IPS-20b (cell line): Measurements from ENCODE around the gene PRKCD.

Experiments
- H3K27ac ChIP-seq: one replicate; pipeline ENCODE4 v1.5.1; 2013; ENCODE audit warnings: low read length
- H3K27me3 ChIP-seq: 2 replicates; pipeline ENCODE4 v1.6.1; 2013; ENCODE audit warnings: mild to moderate bottlenecking, low read length, inconsistent platforms; ENCODE audit not compliant: insufficient read depth
- H3K36me3 ChIP-seq: 2 replicates; pipeline ENCODE4 v1.6.1; 2013; ENCODE audit warnings: low read depth, mild to moderate bottlenecking, inconsistent platforms, low read length, moderate library complexity; ENCODE audit not compliant: insufficient read depth
- H3K4me1 ChIP-seq: 2 replicates; pipeline ENCODE4 v1.6.1; 2013; ENCODE audit warnings: mild to moderate bottlenecking, control low read depth, inconsistent platforms, low read length, moderate library complexity; ENCODE audit not compliant: insufficient read depth
- H3K4me3 ChIP-seq: 2 replicates; pipeline ENCODE4 v1.5.1; 2013; ENCODE audit warnings: mild to moderate bottlenecking, low read length, inconsistent platforms
- H3K9ac ChIP-seq: 2 replicates; pipeline ENCODE4 v1.6.1; 2013; ENCODE audit warnings: low read depth, mild to moderate bottlenecking, inconsistent platforms, low read length, moderate library complexity
- H3K9me3 ChIP-seq: 2 replicates; pipeline ENCODE4 v1.6.1; 2013; ENCODE audit warnings: mild to moderate bottlenecking, low read depth, low read length, inconsistent platforms; ENCODE audit not compliant: insufficient read depth

Gene PRKCD

GRCh38 chr3:53151465-53151864 lies 9.5 kb upstream of the PRKCD start:
- Histone ChIP-seq H3K9ac (no peak overlapping the region), H3K9me3 (no peaks in the 10 kb centered on the region), H3K27ac (no peak overlapping the region), H3K27me3 (no peaks in the 10 kb centered on the region), H3K4me1 (no peaks in the 10 kb centered on the region), H3K36me3 (no peaks in the 10 kb centered on the region), H3K4me3 (no peak overlapping the region)

GRCh38 chr3:53151870-53152660 lies 8.9 kb upstream of the PRKCD start:
- Histone ChIP-seq H3K4me1 (0 out of 2 replicates have a peak, but pooled peaks cover under 1% of the 10 kb centered on the region), H3K36me3 (no peaks in the 10 kb centered on the region), H3K27me3 (peaks cover 5% of the 10 kb centered on the region), H3K9ac (no peak overlapping the region), H3K9me3 (no peaks in the 10 kb centered on the region), H3K4me3 (no peak overlapping the region), H3K27ac (no peak overlapping the region)

- Histone ChIP-seq H3K27ac (no peak overlapping the region), H3K27me3 (peaks cover 9% of the 10 kb centered on the region), H3K4me1 (0 out of 2 replicates have a peak, but pooled peaks cover 3% of the 10 kb centered on the region), H3K36me3 (no peaks in the 10 kb centered on the region), H3K4me3 (no peak overlapping the region), H3K9ac (no peak overlapping the region), H3K9me3 (no peaks in the 10 kb centered on the region)
These were observed 7.7 kb upstream of the PRKCD start for GRCh38 chr3:53153264-53153823.

- Histone ChIP-seq H3K4me1 (peaks cover 3% of the 10 kb centered on the region; the same call in 1 of the 2 replicates), H3K9me3 (no peaks in the 10 kb centered on the region), H3K36me3 (no peaks in the 10 kb centered on the region), H3K27ac (no peak overlapping the region), H3K27me3 (peaks cover 14% of the 10 kb centered on the region), H3K9ac (no peak overlapping the region), H3K4me3 (no peak overlapping the region)
These were observed 7.0 kb upstream of the PRKCD start for GRCh38 chr3:53153980-53154379.

GRCh38 chr3:53154881-53155285 lies 6.1 kb upstream of the PRKCD start:
- Histone ChIP-seq H3K27ac (no peak overlapping the region), H3K27me3 (peaks cover 23% of the 10 kb centered on the region), H3K9me3 (no peaks in the 10 kb centered on the region), H3K36me3 (no peaks in the 10 kb centered on the region), H3K4me1 (peaks cover 11% of the 10 kb centered on the region; the same call in 1 of the 2 replicates), H3K9ac (no peak overlapping the region), H3K4me3 (no peak overlapping the region)

GRCh38 chr3:53155760-53156159 lies 5.2 kb upstream of the PRKCD start:
- no peak overlapping the region for H3K9ac ChIP-seq
- H3K27ac ChIP-seq = no peak overlapping the region
- H3K4me1 ChIP-seq = peaks cover 12% of the 10 kb centered on the region; the same call in 1 of the 2 replicates
- no peaks in the 10 kb centered on the region for H3K9me3 ChIP-seq
- H3K4me3 ChIP-seq = no peak overlapping the region
- peaks cover 31% of the 10 kb centered on the region for H3K27me3 ChIP-seq
- no peaks in the 10 kb centered on the region for H3K36me3 ChIP-seq

- peaks cover 31% of the 10 kb centered on the region for H3K27me3 ChIP-seq
- H3K4me3 ChIP-seq = no peak overlapping the region; the same call in 1 of the 2 replicates
- H3K27ac ChIP-seq = no peak overlapping the region
- no peaks in the 10 kb centered on the region for H3K9me3 ChIP-seq
- H3K36me3 ChIP-seq = no peaks in the 10 kb centered on the region
- peaks cover 12% of the 10 kb centered on the region; the same call in 1 of the 2 replicates for H3K4me1 ChIP-seq
- no peak overlapping the region for H3K9ac ChIP-seq
These were observed 4.6 kb upstream of the PRKCD start for GRCh38 chr3:53156368-53156834.

DNA sequence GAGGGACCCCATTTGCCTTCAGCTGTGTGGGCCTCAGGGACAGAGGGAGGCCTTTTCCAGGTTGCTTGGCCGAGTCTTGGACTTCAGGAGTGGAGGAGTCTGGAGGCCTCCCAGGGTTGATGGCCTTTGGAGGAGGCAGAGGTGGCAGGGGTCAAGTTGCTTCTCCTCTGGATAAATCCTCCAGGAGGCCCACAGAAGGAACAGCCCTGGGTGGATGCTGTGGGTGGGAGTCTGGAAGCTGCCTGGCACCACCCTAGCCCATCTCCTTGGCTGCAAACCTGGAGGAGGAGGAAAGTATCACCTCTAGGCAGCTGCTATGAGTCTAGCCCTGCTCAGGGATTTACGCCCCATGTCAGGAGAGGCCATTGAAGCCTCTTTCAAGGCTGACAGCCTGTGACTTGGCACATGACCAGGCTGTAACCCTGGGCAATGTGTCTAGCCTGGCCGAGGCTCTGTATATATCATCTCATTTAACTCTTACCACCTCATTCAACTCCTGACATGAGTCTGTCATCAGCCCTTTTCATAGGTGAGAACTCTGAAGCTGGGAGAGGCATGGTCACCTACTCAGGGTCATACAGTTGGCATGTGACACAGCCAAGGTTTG lies 2.9 kb upstream of the PRKCD start:
- H3K9me3 ChIP-seq = no peaks in the 10 kb centered on the region
- peaks cover 12% of the 10 kb centered on the region; the same call in 1 of the 2 replicates for H3K4me1 ChIP-seq
- H3K9ac ChIP-seq = no peak overlapping the region
- no peaks in the 10 kb centered on the region for H3K36me3 ChIP-seq
- H3K27me3 ChIP-seq = peaks cover 39% of the 10 kb centered on the region
- H3K4me3 ChIP-seq = no peak overlapping the region
- no peak overlapping the region for H3K27ac ChIP-seq

DNA sequence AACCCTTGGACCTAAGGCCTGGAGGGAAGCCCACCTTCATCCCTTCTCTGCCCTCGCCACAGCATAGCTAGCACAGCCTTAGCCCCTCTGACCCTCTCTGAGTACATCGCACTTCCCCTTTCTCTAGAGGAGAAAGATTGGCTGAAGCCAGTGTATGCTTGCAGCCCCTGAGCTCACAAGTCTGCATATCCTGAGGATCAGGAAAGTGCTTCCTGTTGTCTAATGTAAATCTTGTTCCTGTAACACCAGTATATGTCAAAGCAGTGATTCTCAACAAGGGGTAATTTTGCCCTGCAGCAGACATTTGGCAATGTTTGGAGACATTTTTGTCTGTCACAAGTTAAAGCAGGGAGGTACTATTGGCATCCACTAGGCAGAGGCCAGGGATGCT lies 2.2 kb upstream of the PRKCD start:
- H3K9me3 ChIP-seq = no peaks in the 10 kb centered on the region
- no peak overlapping the region for H3K4me3 ChIP-seq
- no peak overlapping the region for H3K9ac ChIP-seq
- peaks cover 14% of the 10 kb centered on the region; the same call in 1 of the 2 replicates for H3K4me1 ChIP-seq
- peaks cover 39% of the 10 kb centered on the region for H3K27me3 ChIP-seq
- no peak overlapping the region for H3K27ac ChIP-seq
- no peaks in the 10 kb centered on the region for H3K36me3 ChIP-seq

DNA sequence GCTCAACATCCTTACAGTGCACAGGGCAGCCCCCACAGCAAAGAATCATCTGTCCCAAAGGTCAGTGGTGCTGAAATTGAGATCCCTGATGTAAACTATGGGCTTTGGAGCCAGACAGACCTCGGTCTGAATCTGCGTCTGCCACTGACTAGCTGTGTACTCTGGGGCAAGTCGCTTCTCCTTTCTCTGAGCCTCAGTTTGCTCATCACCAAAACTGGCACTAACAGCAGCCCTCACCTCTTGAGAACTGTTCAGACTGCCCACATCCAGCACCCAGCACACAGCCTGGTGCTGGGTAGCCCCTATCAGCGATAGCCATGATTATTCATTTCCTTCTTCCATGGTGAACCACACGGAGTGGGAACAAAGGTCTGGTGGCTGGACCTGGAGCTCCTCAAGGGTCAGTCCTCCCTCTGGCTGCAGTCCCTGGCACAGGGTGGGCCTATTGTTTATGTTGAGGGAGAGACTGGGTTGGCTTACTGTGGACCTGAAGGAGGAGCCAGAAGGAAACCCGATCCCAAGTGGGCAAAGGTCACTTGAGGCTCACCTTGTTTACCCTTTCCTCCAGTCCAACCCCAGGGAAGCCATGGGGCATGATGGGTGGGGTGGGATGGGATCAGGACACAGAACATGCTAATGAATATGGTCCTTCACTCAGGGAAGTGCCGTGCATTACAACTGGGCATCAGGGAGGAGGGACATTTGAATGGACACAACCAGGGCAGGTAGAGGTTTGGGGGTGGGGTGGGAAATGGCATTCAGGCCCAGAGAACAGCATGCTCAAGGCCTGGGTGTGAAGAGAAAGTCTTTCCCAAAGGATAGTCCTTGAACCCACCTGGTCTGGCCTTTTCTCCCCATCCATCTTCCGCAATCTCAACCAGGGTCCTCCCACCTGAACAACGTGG lies 1.6 kb upstream of the PRKCD start:
- no peaks in the 10 kb centered on the region for H3K9me3 ChIP-seq
- peaks cover 14% of the 10 kb centered on the region; the same call in 1 of the 2 replicates for H3K4me1 ChIP-seq
- H3K27me3 ChIP-seq = peaks cover 39% of the 10 kb centered on the region
- peak overlapping the region; percentile 10; the same call in 1 of the 2 replicates for H3K4me3 ChIP-seq
- H3K36me3 ChIP-seq = no peaks in the 10 kb centered on the region
- H3K27ac ChIP-seq = no peak overlapping the region
- no peak overlapping the region for H3K9ac ChIP-seq

- H3K4me3 ChIP-seq = peak overlapping the region; percentile 76
- no peak overlapping the region for H3K9ac ChIP-seq
- H3K9me3 ChIP-seq = no peaks in the 10 kb centered on the region
- H3K27ac ChIP-seq = no peak overlapping the region
- H3K36me3 ChIP-seq = no peaks in the 10 kb centered on the region
- H3K4me1 ChIP-seq = peaks cover 14% of the 10 kb centered on the region; the same call in 1 of the 2 replicates
- H3K27me3 ChIP-seq = peaks cover 39% of the 10 kb centered on the region
These were observed 849 bp upstream of the PRKCD start for GRCh38 chr3:53160061-53160659.
